Erythroblast (primary cell): ENCODE measurements around the gene NEK4.

Source experiments
- DNase-seq, 2 experiments: peaks; one replicate each; lab custom pipeline; 2025; lab: John Stamatoyannopoulos, UW
- GATA1 ChIP-seq: IDR thresholded peaks from 2 replicates; pipeline ENCODE4 v1.6.1; 2011; ENCODE audit warnings: low read depth, mild to moderate bottlenecking, control low read depth, low read length, moderate library complexity
- POLR2A ChIP-seq: IDR thresholded peaks from 2 replicates; pipeline ENCODE4 v1.6.1; 2011; ENCODE audit warnings: mild to moderate bottlenecking, low read length

The NEK4 gene

GRCh38 chr3:52770496-52771333 lies at the start of gene NEK4:
NEK4 (minus strand) TSS chr3:52770940; CDS start chr3:52770746, 194 bp downstream.
- TF ChIP-seq POLR2A (peak; percentile 97), GATA1 (no peak)

GRCh38 chr3:52819936-52820335 lies 49.2 kb upstream of the NEK4 start:
- no peak for TF ChIP-seq POLR2A
- no peak for TF ChIP-seq GATA1
- no peak for DNase-seq

More at GRCh38 chr3:52770496-52771333, at the start of gene NEK4:
- peak; percentile 91 to 94 for DNase-seq

- no peak for TF ChIP-seq POLR2A
- DNase-seq = no peak
Observed at GRCh38 chr3:52817860-52818259, 47.1 kb upstream of the NEK4 start.

- no peak for DNase-seq
- TF ChIP-seq GATA1 (no peak), POLR2A (no peak)
Observed at GRCh38 chr3:52817221-52817620, 46.5 kb upstream of the NEK4 start.

GRCh38 chr3:52816654-52817053 lies 45.9 kb upstream of the NEK4 start:
- no peak for DNase-seq

GRCh38 chr3:52816199-52816598 lies 45.5 kb upstream of the NEK4 start:
- TF ChIP-seq GATA1 = no peak
- no peak for DNase-seq

More at GRCh38 chr3:52816654-52817053, 45.9 kb upstream of the NEK4 start:
- TF ChIP-seq POLR2A = no peak
- no peak for TF ChIP-seq GATA1

GRCh38 chr3:52813810-52814209 lies 43.1 kb upstream of the NEK4 start:
- TF ChIP-seq GATA1 (no peak), POLR2A (no peak)
- DNase-seq = no peak

- TF ChIP-seq GATA1 (no peak), POLR2A (no peak)
- no peak for DNase-seq
Observed at GRCh38 chr3:52811452-52812011, 40.8 kb upstream of the NEK4 start.

GRCh38 chr3:52810923-52811322 lies 40.2 kb upstream of the NEK4 start:
- DNase-seq = no peak
- no peak for TF ChIP-seq GATA1
- TF ChIP-seq POLR2A = no peak

GRCh38 chr3:52809662-52810377 lies 39.1 kb upstream of the NEK4 start:
- no peak for DNase-seq
- TF ChIP-seq GATA1 (no peak), POLR2A (no peak)

- no peak for TF ChIP-seq GATA1
- TF ChIP-seq POLR2A = no peak
- DNase-seq = no peak
Observed at GRCh38 chr3:52809149-52809548, 38.4 kb upstream of the NEK4 start.

- DNase-seq = peak; percentile 11 to 21
- TF ChIP-seq POLR2A (no peak), GATA1 (no peak)
Observed at GRCh38 chr3:52805270-52806039, 34.7 kb upstream of the NEK4 start.

GRCh38 chr3:52801839-52802238 lies 31.1 kb upstream of the NEK4 start:
- DNase-seq = no peak
- no peak for TF ChIP-seq GATA1
- TF ChIP-seq POLR2A = no peak

- DNase-seq = no peak
- no peak for TF ChIP-seq POLR2A
Observed at GRCh38 chr3:52800079-52800478, 29.3 kb upstream of the NEK4 start.
